GM18909 (cell line): ENCODE measurements around the gene EGFLAM.
"Not testable (repeated sequence)": the region's sequence is repeated elsewhere in the genome, so short reads cannot be mapped to it uniquely, and the experiment has no call there.

ENCODE experiments used
- ATAC-seq: cut with Tn5 transposase; IDR thresholded peaks from one replicate; pipeline ENCODE4 v1.9.1; 2021; ENCODE audit warnings: mild to moderate bottlenecking; ENCODE audit not compliant: unreplicated experiment, poor library complexity

The EGFLAM gene

DNA sequence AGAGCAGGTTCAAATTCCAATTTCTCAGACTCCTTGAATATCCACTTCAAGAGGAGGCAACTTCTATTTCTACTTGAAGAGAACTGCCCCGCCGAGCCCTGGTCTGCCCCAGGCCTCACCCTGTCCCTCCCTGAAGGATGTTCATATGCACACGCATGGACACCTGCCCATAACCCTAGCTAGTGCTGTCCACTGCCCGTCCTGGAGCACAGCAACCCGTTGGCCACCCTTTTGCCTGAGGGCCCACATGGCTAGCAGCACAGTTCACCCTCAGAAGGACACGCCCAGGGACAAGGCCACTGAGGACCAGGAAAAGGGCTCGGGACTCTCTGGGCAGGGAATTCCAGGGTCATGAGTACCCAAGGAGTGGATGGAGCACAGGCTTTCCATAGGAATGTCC, 63.6 kb downstream of the EGFLAM start:
- no peak for ATAC-seq

DNA sequence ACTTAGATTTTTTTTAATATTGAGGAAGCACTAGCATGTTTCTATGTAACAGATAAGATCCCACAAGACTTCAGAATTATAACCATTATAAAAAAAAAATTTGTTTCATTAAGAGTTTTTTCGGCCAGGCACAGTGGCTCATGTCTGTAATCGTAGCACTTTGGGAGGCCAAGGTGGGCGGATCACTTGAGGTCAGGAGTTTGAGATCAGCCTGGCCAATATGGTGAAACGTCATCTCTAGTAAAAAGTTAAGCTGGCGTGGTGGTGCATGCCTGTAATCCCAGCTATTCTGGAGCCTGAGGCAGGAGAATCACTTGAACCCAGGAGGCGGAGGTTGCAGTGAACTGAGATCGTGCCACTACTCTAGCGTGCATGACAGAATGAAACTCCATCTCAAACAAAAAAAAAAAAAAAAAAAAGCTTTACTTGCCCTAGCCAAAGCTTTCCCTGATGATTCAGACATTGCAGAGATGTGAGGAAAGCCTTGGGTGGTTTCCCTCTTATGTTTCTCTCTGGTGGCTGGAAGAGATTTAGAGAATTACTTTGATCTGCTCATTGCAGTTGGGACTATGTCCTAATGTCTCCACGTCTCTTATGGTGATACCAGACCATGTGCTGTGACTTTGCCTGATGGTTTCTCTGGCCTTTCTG, 65.4 kb downstream of the EGFLAM start:
- ATAC-seq = no peak

DNA sequence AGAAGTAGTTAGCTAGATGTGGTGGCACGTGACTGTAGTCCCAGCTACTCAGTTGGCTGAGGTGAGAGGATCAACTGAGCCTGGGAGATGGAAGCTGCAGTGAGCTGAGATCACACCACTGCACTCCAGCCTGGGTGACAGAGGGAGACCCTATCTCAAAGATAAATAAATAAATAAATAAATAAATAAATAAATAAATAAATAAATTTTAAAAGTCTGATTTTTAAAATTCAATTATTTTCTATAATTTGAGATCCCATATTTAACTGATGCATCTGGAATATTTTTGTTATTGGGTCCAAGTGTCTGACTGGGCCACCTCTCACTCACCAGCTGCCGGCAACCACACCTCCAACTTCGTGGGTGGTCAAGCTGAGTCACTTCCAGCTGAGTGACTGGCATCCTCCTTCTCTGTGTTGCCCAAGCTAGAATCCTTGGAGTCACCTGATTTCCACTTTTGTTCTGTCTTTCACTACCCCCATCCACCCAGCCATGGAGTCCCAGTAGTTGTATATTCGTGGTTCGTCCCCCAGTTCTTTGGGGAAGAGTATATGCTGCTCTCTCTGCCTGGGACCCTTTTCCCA, 70.9 kb downstream of the EGFLAM start:
- no peak for ATAC-seq

DNA sequence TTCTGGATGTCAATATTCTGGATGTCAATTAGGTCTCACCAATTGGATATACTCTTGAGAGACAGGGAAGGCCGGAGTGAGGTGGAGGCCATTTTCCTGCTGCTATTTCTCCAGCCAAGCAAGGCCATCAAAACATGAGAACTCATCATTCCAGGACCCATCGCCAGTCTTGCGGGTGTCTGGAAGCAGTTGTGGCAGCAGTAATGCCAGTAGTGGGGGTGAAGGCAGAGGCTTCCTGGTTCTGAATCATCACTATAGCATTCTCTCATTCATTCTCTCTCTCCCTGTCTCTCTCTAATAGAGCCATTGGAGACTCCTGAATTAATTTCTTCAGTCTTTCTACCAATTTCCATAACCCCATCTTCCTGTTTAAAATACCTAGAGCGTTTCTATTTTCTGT, 71.8 kb downstream of the EGFLAM start:
- no peak for ATAC-seq

DNA sequence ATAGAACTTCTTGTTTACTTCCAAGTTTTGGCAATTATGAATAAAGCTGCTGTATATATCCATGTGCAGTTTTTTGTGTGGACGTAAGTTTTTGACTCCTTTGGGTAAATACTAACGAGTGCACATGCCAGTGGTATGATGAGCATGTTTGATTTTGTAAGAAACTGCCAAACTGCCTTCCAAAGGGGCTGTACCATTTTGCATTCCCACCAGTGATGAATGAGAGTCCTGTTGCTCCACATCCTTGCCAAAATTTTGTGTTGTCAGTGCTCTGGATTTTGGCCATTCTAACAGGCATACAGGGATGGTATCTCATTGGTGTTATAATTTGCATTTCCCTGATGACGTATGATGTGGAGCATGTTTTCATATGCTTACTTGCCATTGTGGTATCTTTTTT, 73.5 kb downstream of the EGFLAM start:
- ATAC-seq = no peak

DNA sequence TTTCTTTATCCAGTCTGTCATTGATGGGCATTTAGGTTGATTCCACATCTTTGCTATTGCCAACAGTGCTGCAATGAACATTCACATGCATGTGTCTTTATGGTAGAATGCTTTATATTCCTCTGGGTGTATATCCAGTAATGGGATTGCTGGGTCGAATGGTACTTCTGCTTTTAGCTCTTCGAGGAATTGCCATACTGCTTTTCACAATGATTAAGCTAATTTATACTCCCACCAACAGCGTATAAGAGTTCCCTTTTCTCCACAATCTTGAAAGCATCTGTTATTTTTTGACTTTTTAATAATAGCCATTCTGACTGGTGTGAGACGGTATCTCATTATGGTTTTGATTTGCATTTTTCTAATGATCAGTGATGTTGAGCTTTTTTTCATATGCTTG, 74.8 kb downstream of the EGFLAM start:
- not testable (repeated sequence) for ATAC-seq

DNA sequence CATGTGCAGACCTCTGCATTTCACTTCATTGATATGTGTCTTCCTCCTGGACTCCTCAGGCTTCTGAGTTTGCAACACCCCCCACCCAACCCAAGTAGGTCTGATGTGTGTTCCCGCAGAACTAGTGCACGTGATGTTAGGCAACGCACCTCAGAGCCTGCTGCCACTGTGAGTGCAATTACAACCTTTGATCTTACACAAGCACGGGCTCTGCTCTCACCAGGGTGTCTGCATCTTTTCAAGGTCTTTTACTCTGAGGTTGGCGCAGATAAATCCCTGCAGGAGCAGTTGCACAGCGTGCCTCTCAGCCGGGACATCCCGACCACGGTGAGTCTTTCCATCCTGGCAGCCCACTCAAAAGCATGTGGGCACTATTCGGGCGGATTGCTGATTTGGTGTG, 80.1 kb downstream of the EGFLAM start:
- no peak for ATAC-seq

DNA sequence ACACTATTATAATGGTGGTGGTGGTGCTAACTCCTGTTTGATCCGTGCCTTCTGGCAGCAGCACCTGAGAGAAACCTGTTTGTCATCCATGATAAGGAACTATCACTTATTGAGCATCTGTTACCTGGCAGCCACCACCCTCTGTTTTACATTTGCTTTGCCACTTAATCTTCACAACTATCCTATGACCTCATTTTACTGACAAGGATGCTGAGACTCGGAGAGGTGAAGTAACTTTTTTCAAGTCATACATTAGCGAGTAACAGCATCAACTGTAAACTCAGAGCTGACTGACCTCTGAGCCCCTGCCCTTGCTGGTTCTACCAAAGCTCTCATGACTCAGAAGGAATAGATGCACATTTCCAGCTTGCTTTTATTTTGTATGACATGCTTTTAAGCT, 81.1 kb downstream of the EGFLAM start:
- no peak for ATAC-seq

DNA sequence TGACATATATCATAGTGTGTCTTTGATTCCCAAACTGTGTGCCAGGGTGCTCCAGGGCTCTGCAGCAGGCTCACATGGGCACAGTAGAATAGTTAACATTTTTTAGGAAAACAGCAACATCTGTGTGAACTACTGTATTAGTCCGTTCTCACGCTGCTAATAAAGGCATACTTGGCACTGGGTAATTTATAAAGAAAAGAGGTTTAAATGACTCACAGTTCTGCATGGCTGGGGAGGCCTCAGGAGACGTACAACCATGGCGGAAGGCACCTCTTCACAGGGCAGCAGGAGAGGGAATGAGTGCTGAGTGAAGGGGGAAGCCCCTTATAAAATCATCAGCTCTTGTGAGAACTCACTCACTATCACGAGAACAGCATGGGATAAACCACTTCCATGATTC, 82.7 kb downstream of the EGFLAM start:
- no peak for ATAC-seq

DNA sequence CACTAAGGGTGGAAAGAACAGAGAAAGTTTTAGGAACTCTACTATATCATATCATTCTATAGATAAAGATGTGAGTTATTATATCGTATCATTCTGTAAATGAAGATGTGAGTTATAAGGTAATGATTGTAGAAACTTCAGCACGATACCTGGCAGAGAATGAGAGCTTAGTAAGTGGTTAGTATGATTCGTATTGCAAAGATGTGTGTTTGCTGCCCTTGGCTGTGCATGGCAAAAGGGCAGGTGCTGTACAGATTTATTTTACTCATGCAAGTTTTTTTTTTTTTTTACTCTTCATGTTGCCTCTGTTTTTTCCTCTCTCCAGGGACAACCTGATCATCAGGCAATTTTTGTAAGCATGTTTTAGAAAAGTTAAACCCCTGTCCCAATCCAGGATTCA, 83.3 kb downstream of the EGFLAM start:
- ATAC-seq = no peak

DNA sequence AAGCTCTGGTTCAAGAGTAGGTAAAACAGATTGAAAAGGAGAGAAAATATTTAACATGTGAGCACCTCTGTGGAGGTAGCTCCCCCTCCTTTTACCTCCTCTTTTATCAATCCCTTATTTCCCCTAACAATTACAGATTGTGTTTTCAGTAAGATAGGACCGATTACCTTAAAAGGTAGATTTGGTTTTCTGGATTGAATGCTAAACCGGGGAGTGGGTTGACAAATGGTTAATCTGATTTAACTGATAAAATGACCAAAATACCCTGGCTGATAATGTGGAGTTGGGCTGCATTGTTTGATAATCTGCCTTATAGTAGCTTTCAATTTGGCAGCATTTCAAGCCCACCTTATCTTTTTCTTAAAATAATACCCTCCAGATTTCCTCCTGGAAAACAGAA, 83.9 kb downstream of the EGFLAM start:
- ATAC-seq = no peak

DNA sequence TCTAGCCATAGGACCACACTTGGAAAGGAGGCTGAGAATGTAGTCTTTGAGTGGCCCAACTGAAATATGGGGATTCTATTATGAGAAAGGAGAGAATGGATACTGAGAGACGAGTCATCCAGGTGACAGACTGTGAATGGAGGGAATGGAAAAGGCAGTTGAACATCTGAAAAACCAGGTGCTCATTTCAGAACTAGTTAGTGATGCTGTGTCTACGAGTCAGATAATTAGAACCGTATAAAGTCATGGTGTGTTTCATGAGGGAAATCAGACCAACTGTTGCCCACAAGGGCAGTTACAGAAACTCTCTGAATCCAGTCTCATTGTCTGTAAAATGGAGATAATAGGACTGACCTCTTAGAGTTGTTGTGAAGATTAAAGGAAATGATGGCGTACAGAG, 86.5 kb downstream of the EGFLAM start:
- no peak for ATAC-seq

DNA sequence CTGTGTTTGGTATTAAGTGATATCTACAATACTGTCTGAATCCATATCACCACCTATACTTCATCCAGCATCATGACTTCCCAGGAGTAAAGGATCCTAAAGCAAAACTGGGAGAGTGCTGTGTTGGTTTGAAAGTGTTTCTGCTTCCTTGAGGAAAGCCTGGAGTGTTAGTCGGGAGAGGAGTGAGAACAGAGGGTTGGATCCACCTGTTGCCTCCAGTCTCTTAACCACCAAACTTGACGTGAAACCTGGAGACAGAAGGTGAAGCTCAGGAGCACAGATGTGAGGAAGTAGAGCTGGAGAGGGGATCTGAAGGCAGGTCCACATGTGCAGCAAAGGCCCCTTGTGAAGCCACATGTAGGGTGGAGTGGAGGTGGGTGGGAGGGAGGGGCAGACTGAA, 88.2 kb downstream of the EGFLAM start:
- ATAC-seq = no peak

DNA sequence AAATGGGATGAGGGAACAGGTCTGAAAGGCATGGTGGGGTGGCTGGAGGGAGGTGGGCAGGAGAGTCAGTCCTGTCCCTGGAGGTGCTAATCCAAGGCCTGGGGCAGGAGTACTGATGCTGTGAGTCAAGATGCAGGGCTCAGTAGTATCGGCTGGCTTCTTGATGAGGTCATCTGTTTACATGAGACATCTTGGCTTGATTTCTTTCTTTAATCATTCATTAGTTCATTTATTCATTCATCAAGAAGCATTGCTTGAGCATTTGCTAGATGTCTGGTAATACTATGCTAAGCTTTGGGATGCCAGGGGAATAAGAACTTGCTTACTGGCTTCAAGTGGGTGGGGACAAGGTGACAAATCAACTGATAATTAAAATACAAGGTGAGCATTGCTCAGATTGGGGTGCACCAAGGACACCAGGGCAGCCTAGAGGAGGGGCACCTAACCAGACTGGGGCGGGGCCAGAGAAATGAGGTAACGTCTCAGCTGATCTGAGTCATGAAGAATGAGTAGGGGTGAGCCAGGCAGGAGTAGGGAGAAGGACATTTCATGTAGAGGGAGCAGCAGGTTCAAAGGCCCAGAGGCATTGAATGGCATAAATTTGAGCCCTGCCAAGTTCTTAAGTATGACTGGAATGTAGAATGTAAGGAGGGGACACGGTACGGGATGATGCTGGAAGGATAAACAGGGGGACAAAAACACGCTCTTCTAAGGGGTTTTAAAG, 88.8 kb downstream of the EGFLAM start:
- no peak for ATAC-seq

DNA sequence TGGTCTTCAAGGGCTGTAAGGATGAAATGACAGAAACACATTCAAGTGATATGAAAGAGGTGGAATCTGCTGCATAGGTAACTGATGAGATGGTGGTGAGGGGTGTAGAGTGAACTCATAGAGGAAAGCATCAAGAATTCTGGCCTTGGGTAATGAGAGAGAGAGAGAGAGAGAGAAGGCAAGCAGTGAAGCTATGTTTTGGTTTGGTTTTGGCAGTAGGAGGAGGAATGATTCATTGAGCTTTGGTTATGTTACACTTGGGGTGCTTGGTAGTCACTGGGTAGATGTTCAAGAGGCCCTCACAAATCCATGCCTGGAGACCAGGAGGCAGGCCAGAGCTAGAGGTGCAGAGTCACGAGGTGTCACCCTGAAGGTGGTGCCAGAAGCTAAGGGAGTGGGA, 89.5 kb downstream of the EGFLAM start:
- no peak for ATAC-seq

DNA sequence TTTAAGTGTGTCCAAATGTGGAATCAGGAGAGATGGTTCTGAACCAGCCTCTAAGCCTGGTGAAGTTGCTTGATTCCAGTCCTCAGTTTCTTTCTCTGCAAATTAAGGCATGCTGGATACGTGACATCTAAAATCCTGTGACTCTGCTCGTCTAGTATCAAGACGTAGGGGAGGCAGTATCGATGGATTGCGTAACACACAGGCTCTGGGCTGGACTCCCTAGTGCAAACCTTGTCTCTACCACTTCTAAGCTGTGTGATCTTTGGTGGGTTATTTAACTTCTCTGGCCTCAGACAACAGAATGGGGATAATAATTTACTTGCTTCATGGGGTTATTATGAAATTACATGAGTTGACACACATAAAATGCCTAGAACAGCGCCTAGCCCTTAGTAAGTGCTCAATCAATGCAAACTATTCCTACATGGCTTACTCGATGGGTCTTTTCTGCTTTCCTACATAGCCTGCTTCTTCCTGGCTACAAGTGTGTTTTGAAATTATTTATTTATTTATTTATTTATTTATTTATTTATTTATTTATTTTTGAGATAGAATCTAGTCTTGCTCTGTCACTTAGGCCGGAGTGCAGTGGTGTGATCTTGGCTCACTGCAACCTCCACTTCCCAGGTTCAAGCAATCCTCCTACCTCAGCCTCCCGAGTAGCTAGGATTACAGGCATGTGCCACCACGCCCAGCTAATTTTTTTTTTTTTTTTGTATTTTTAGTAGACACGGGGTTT, 102.1 kb downstream of the EGFLAM start:
- ATAC-seq = no peak

DNA sequence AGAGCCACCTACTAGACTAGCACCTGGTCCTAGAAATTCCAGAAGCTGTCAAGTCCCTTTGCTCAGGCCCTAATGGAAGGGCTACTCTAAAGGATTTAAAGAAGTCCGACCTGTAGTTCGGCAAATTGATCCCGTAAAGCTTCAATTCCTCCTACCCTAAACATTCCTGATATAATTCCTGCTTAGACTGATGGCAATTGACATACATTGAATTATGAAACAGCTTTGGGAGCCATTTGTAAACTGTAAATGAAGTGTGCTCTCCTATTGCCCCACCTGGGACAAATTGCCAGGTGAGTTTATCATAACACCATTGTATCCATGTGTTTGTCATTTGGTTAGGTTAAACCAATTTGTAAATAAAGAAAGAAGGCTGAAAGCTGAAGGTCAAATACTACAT, 104.4 kb downstream of the EGFLAM start:
- no peak for ATAC-seq

DNA sequence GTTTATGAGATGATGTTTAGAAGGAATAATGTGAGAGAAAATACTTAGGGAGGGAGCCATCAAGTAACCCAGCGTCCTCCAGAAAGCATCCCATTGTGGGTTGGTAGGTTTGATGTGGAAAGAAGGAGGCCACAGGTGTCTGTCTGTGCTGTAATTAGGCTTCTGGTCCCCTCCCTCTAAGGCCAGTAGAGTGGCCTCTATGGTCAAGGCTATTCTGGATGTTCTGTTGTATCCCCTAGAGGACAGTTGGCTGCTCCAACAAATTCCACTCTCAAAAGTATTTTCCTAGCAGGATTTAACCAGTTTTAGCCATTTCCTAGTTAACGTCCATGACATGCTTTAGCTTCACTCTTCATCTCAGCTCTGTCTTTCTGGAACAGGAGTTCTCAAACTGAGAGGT, 106.5 kb downstream of the EGFLAM start:
- ATAC-seq = no peak

DNA sequence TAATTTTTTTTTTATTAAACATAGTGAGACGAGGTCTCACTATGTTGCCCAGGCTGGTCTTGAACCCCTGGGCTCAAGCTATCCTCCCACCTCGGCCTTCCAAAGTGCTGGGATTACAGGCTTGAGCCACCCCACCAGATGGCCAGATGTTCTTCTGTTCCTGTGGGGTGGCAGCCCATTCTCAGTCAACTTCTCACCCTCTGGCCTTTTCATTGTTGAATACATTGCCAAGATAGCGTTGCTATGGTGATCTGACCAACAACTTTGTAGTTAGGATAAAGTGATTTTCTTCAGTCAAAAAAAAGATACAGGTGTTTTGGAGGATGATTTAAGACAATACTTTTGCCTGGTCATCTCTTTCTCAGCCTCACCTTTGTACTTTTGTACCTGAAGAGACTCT, 109.1 kb downstream of the EGFLAM start:
- ATAC-seq = no peak

DNA sequence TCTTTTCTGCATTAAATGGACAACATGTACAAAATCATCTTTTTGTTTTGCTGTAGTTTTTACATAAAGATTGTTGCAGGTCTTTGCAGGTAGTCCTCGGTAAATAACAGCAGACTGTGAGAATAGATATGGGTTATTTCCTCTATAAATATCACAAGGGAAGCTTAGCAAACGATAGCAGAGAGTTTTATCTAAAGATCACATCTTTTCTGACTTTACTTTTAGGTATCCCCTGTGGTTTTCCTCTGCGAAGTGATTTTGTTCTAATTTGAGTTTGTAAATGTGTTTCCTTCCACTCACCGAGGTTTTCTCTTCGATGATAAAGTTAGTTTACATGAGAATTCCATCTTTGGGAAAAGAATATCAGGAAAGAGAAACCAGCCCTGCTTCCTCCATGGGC, 109.6 kb downstream of the EGFLAM start:
- no peak for ATAC-seq

DNA sequence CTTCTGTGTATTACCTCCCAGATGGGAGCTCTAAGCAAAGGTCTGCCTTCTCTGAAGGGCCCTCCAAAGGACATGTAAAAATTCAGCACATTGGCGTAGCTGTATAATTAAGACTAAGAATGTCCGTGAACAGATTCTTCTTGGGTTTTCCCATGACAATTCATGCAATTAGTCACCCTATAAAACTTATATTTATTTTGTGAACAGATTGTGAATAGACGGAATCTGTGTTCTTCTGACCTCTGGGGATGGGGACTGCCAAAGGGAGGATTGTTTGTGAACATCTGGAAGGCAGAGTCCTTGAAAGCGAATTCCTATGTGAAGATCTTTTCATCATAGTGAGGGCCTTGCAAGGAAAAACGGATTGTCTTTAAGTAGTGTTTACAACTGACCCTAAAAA, 111.3 kb downstream of the EGFLAM start:
- ATAC-seq = no peak
